GM10248 (cell line): ENCODE results near the gene BORCS6.
A peak's percentile ranks its signal among the peaks of the same experiment; 100 is the strongest.

Source experiments
- CTCF ChIA-PET: fragments of 300-600 bp; sonication (Branson Sonifier 250); formaldehyde crosslinking; extraction: SDS; loops from one replicate; lab custom pipeline; 2021; ENCODE audit warnings: antibody characterized with exemption; lab: Yijun Ruan, JAX
- POLR2A ChIA-PET: fragments of 350-650 bp; sonication (Branson Sonifier 250); formaldehyde crosslinking; extraction: SDS; loops from one replicate; lab custom pipeline; 2020; ENCODE audit warnings: antibody characterized with exemption; lab: Yijun Ruan, JAX
- DNase-seq: peaks from one replicate; pipeline ENCODE4 v3.0.0; 2012; ENCODE audit errors: extremely low spot score
- CTCF ChIP-seq: IDR thresholded peaks from 2 replicates; pipeline ENCODE4 v1.5.1; 2012; ENCODE audit warnings: mild to moderate bottlenecking, low read depth; ENCODE audit errors: extremely low read depth, missing control alignments, control extremely low read depth

Gene BORCS6

GRCh38 chr17:8152112-8152775 lies 37.7 kb downstream of the BORCS6 start, which contains the start of gene PER1:
Gene PER1 (minus strand): TSS chr17:8152404. CDS start chr17:8150706, 1,698 bp downstream.
- no peak for TF ChIP-seq CTCF

GRCh38 chr17:8151641-8152111 lies 38.3 kb downstream of the BORCS6 start:
- CTCF ChIA-PET, result interaction anchor here (5.4 kb wide), 1 partner anchor 12 kb away, joined by 67 read pairs; no protein-coding TSS in a partner anchor
- POLR2A ChIA-PET, result interaction anchor here (0.6 to 2.8 kb wide), 8 partner anchors 8 to 69 kb away, joined by 3 to 26 read pairs (median 3); partner anchors contain the start of genes BORCS6 and HES7
- DNase-seq, result no peak
- TF ChIP-seq CTCF, result no peak

More at GRCh38 chr17:8152112-8152775, 37.7 kb downstream of the BORCS6 start, which contains the start of gene PER1:
- POLR2A ChIA-PET, result interaction anchor here (0.7 to 2.6 kb wide), 5 partner anchors 9 to 69 kb away, joined by 3 to 26 read pairs (median 3); partner anchors contain the start of gene HES7
- peak; percentile 90 for DNase-seq
- CTCF ChIA-PET, result interaction anchor here (5.4 kb wide), 1 partner anchor 12 kb away, joined by 67 read pairs; no protein-coding TSS in a partner anchor

- CTCF ChIA-PET, result interaction anchor here (0.6 to 5.4 kb wide), 2 partner anchors 11 to 29 kb away, joined by 3 to 67 read pairs; no protein-coding TSS in a partner anchor
- peak; percentile 90 for DNase-seq
- POLR2A ChIA-PET, result interaction anchor here (0.6 to 2.8 kb wide), 4 partner anchors 11 to 39 kb away, joined by 3 to 26 read pairs (median 12); partner anchors contain the start of gene BORCS6
Measured at GRCh38 chr17:8151120-8151640, 38.8 kb downstream of the BORCS6 start.

GRCh38 chr17:8150194-8151119 lies 39.5 kb downstream of the BORCS6 start:
- no peak for DNase-seq
- CTCF ChIA-PET, result interaction anchor here (0.6 to 5.4 kb wide), 2 partner anchors 10 to 29 kb away, joined by 3 to 67 read pairs; no protein-coding TSS in a partner anchor
- POLR2A ChIA-PET, result interaction anchor here (0.6 to 2.8 kb wide), 4 partner anchors 10 to 40 kb away, joined by 3 to 26 read pairs (median 12); partner anchors contain the start of gene BORCS6
- no peak for TF ChIP-seq CTCF

More at GRCh38 chr17:8151120-8151640, 38.8 kb downstream of the BORCS6 start:
- TF ChIP-seq CTCF, result no peak

- CTCF ChIA-PET, result interaction anchor here (5.4 kb wide), 1 partner anchor 10 kb away, joined by 67 read pairs; no protein-coding TSS in a partner anchor
- TF ChIP-seq CTCF, result no peak
- POLR2A ChIA-PET, result interaction anchor here (2.8 kb wide), 1 partner anchor 23 kb away, joined by 22 read pairs; no protein-coding TSS in a partner anchor
- no peak for DNase-seq
Measured at GRCh38 chr17:8149419-8150193, 40.4 kb downstream of the BORCS6 start.
